Glutamatergic neuron (in vitro differentiated cells): ENCODE results near the gene PCSK1. TPM values are rescaled to one million over a fixed set of nuclear protein-coding genes. Genes with fewer than 3 reads are reported as not detected.
"Not testable (repeated sequence)": the region's sequence is repeated elsewhere in the genome, so short reads cannot be mapped to it uniquely, and the experiment has no call there.

ENCODE experiments used
- DNase-seq: peaks from one replicate; pipeline ENCODE4 v3.0.0; 2022
- H3K27ac Mint-ChIP-seq: one replicate; pipeline ENCODE4 v1.8.0; 2020; ENCODE audit warnings: mild to moderate bottlenecking, mixed read lengths, inconsistent platforms; ENCODE audit not compliant: unreplicated experiment
- H3K27me3 Mint-ChIP-seq: one replicate; pipeline ENCODE4 v1.8.0; 2020; ENCODE audit warnings: mild to moderate bottlenecking, moderate library complexity, mixed read lengths, inconsistent platforms; ENCODE audit not compliant: unreplicated experiment
- H3K36me3 Mint-ChIP-seq: one replicate; pipeline ENCODE4 v1.8.0; 2020; ENCODE audit warnings: mild to moderate bottlenecking, mixed read lengths, inconsistent platforms; ENCODE audit not compliant: unreplicated experiment
- H3K4me1 Mint-ChIP-seq: one replicate; pipeline ENCODE4 v1.8.0; 2020; ENCODE audit warnings: mild to moderate bottlenecking, low read depth, mixed read lengths, inconsistent platforms; ENCODE audit not compliant: unreplicated experiment
- H3K4me3 Mint-ChIP-seq: one replicate; pipeline ENCODE4 v1.8.0; 2020; ENCODE audit warnings: mild to moderate bottlenecking, mixed read lengths, inconsistent platforms; ENCODE audit not compliant: unreplicated experiment
- H3K9me3 Mint-ChIP-seq: one replicate; pipeline ENCODE4 v1.8.0; 2020; ENCODE audit warnings: mild to moderate bottlenecking, moderate library complexity, mixed read lengths, inconsistent platforms; ENCODE audit not compliant: unreplicated experiment
- total RNA-seq: library from RNA; stranded (reverse); fragmentation: NEBNext Ultra II Directional; extraction: Animal tissue kit (Norgen Biotek cat#: 25700); gene quantifications from one replicate; pipeline ENCODE4 v1.2.1, GENCODE V29; 2021; ENCODE audit not compliant: unreplicated experiment
- TF ChIP-seq, protein P1 (sequence below): fragments of 200-600 bp; sonication (generic); IDR thresholded peaks from one replicate; pipeline ENCODE4 v1.5.0; 2021; ENCODE audit not compliant: partially characterized antibody, unreplicated experiment

The PCSK1 gene
- total RNA-seq, 1 donor from 2014 or later = 11.6 TPM

- H3K27ac Mint-ChIP-seq = no peak overlapping the region
- TF ChIP-seq, protein P1, sequence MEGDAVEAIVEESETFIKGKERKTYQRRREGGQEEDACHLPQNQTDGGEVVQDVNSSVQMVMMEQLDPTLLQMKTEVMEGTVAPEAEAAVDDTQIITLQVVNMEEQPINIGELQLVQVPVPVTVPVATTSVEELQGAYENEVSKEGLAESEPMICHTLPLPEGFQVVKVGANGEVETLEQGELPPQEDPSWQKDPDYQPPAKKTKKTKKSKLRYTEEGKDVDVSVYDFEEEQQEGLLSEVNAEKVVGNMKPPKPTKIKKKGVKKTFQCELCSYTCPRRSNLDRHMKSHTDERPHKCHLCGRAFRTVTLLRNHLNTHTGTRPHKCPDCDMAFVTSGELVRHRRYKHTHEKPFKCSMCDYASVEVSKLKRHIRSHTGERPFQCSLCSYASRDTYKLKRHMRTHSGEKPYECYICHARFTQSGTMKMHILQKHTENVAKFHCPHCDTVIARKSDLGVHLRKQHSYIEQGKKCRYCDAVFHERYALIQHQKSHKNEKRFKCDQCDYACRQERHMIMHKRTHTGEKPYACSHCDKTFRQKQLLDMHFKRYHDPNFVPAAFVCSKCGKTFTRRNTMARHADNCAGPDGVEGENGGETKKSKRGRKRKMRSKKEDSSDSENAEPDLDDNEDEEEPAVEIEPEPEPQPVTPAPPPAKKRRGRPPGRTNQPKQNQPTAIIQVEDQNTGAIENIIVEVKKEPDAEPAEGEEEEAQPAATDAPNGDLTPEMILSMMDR = no peak
- peaks cover 4% of the 10 kb centered on the region for H3K9me3 Mint-ChIP-seq
- DNase-seq = no peak
- peaks cover 6% of the 10 kb centered on the region for H3K4me1 Mint-ChIP-seq
- no peak overlapping the region for H3K4me3 Mint-ChIP-seq
- no peaks in the 10 kb centered on the region for H3K27me3 Mint-ChIP-seq
- no peaks in the 10 kb centered on the region for H3K36me3 Mint-ChIP-seq
Measured at GRCh38 chr5:96373381-96373733, 59.7 kb downstream of the PCSK1 start.

GRCh38 chr5:96372726-96373380 lies 60.2 kb downstream of the PCSK1 start:
- Mint-ChIP-seq H3K4me3 (no peak overlapping the region), H3K4me1 (peaks cover 6% of the 10 kb centered on the region), H3K36me3 (peaks cover 2% of the 10 kb centered on the region), H3K27ac (no peak overlapping the region), H3K27me3 (no peaks in the 10 kb centered on the region), H3K9me3 (peaks cover 3% of the 10 kb centered on the region)
- DNase-seq = no peak
- TF ChIP-seq, protein P1 = no peak

- Mint-ChIP-seq H3K4me3 (no peak overlapping the region), H3K36me3 (peaks cover 4% of the 10 kb centered on the region), H3K27ac (no peak overlapping the region), H3K9me3 (peaks cover 2% of the 10 kb centered on the region), H3K27me3 (no peaks in the 10 kb centered on the region), H3K4me1 (peaks cover 6% of the 10 kb centered on the region)
- TF ChIP-seq, protein P1 = no peak
- no peak for DNase-seq
Measured at GRCh38 chr5:96370976-96371375, 62.1 kb downstream of the PCSK1 start.

DNA sequence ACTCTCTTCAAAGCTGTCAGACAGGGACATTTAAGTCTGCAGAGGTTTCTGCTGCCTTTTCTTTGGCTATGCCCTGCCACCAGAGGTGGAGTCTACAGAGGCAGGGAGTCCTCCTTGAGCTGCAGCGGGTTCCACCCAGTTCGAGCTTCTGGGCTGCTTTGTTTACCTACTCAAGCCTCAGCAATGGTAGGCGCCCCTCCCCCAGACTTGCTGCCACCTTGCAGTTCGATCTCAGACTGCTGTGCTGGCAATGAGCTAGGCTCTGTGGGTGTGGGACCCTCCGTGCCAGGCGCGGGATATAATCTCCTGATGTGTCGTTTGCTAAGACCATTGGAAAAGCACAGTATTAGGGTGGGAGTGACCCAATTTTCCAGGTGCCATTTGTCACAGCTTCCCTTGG lies 65.7 kb downstream of the PCSK1 start:
- not testable (repeated sequence) for H3K9me3 Mint-ChIP-seq, H3K27ac Mint-ChIP-seq, H3K4me3 Mint-ChIP-seq, H3K4me1 Mint-ChIP-seq, DNase-seq, H3K27me3 Mint-ChIP-seq, H3K36me3 Mint-ChIP-seq

DNA sequence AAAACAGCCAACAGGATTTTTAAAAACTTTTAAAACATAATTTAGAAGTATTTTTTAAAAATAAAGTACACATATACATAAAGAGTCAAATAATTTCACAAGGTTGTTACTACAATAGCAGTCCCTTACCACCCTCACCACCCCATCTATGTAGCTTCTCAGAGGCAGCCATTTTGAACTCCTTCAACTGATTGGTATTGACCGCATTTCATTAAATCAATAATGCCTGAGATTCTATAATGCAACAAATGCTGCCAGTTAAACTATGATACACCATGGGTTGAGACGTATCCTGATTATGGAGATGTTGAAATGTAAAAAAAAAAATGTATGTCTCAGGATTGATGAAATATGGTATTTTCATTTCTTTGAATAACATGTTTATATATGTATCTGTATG lies 78.8 kb downstream of the PCSK1 start:
- Mint-ChIP-seq H3K36me3 (peaks cover 4% of the 10 kb centered on the region), H3K9me3 (peaks cover 2% of the 10 kb centered on the region), H3K4me1 (no peaks in the 10 kb centered on the region), H3K27ac (no peak overlapping the region), H3K27me3 (no peaks in the 10 kb centered on the region), H3K4me3 (no peak overlapping the region)
- DNase-seq = no peak
- TF ChIP-seq, protein P1 = no peak
